ENCODE data around the gene GPR83. TPM values are rescaled to one million over a fixed set of nuclear protein-coding genes. Genes with fewer than 3 reads are reported as not detected.

Gene GPR83
- total RNA-seq, 1 donor from 2014 or later, result 0.05 TPM

DNA sequence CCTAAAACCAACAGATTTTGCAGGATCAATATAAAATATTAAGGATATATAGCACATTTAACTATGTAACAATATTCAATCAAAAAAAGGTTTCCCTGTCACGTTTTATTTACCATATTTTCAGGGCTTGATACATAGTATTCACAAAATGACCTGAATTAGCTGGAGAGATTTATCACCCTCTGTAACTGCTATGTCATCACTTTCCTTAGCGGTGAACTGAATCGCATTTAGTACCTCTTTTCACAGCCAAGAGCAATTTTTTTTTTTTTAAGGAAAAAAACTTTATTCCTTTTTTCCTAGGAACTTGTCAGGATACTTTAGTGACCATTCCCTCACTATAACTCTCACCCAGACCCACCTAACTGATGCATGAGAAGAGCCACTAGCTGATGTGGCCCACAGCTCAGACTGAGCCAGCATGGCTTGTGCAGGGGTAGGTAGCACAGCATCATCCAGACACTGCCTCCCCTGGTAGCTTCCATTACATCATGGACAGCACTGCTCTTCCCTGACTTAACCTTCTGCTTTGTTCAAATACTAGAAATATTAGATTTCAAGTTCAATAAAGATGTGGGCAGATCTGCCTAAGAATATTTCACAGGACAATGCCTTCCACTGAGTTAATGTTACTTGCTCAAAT lies 17.0 kb upstream of the GPR83 start:
- no peak overlapping the region for H3K27ac Mint-ChIP-seq (ENCODE audit: unreplicated experiment)
- no peaks in the 10 kb centered on the region for H3K27me3 Mint-ChIP-seq (ENCODE audit: low read depth)
- peaks cover 8% of the 10 kb centered on the region for H3K36me3 Mint-ChIP-seq (ENCODE audit: low read depth)
- H3K4me3 Mint-ChIP-seq (ENCODE audit: unreplicated experiment), result no peak overlapping the region
- TF ChIP-seq, protein P1, sequence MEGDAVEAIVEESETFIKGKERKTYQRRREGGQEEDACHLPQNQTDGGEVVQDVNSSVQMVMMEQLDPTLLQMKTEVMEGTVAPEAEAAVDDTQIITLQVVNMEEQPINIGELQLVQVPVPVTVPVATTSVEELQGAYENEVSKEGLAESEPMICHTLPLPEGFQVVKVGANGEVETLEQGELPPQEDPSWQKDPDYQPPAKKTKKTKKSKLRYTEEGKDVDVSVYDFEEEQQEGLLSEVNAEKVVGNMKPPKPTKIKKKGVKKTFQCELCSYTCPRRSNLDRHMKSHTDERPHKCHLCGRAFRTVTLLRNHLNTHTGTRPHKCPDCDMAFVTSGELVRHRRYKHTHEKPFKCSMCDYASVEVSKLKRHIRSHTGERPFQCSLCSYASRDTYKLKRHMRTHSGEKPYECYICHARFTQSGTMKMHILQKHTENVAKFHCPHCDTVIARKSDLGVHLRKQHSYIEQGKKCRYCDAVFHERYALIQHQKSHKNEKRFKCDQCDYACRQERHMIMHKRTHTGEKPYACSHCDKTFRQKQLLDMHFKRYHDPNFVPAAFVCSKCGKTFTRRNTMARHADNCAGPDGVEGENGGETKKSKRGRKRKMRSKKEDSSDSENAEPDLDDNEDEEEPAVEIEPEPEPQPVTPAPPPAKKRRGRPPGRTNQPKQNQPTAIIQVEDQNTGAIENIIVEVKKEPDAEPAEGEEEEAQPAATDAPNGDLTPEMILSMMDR (IDR thresholded peaks at IDR 0.05), result no peak
- DNase-seq (ENCODE audit: low spot score), result no peak
- no peaks in the 10 kb centered on the region for H3K9me3 Mint-ChIP-seq (ENCODE audit: low read depth)
- H3K4me1 Mint-ChIP-seq (ENCODE audit: low read depth), result no peaks in the 10 kb centered on the region

DNA sequence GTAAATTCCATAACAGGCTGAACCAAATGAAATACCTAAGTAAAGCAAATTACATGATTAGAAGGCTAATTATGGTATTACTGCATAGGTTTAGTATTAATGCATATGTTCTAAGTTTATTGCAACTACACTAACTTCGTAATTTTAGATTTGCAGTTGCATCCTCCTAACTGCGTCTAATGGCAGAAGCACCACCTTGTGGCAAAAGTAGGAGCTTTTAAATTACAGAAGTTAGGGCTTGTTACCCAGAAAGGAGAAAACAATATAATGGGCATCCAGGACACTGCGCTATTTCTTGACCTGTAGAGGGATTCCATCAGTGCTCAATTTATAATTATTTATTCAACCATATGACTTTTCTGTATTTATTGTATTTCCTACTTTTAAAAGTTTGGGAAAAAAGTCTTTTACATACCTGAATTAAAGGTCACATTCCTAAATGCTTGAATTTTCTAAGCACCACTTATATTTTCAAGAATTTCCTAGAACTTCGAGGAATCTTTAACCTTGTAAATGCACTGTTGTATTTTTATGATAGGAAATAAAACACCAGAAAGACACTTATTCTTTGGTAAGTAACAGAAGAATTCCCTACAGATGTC lies 16.3 kb upstream of the GPR83 start:
- Mint-ChIP-seq H3K4me3 (ENCODE audit: unreplicated experiment) (no peak overlapping the region), H3K4me1 (ENCODE audit: low read depth) (no peaks in the 10 kb centered on the region), H3K27me3 (ENCODE audit: low read depth) (no peaks in the 10 kb centered on the region), H3K27ac (ENCODE audit: unreplicated experiment) (no peak overlapping the region), H3K9me3 (ENCODE audit: low read depth) (no peaks in the 10 kb centered on the region), H3K36me3 (ENCODE audit: low read depth) (peaks cover 9% of the 10 kb centered on the region)
- no peak for DNase-seq (ENCODE audit: low spot score)
- TF ChIP-seq, protein P1 (IDR thresholded peaks at IDR 0.05), result peak; percentile 87

DNA sequence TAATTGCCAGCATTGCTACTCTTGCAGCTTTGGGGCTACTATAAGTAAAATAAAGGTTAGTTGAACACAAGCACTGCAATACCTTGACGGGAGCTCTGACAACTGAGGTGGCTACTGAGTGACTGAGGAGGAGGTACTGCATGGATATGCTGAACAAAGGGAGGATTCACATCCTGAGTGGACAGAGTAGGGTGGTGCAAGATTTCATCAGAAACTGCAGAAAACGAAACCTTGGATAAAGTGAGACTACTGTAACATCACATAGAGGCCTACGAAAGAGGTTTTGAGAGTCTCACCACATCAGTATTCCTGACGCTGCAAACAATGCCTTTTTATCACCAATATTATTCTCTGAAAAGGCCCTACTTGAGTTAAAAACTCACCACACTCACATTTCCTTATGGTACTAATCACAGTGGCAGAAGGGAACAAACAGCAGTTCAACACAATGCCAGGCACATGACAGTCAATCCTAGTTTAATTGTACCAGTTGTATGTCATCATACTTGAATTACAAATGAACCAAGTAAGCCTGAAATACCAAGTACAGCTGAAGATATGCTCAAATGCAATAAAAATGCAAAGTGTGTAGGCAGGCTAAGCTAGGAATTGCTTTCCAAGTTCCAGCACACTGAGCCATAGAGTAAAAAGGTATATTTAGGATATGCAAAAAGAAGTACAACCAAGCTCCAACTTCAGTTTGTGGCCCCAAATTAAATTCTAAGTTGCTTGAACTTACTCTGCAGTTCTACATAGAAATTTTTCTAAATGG lies 4.0 kb upstream of the GPR83 start:
- peaks cover 12% of the 10 kb centered on the region for H3K4me1 Mint-ChIP-seq (ENCODE audit: low read depth)
- H3K36me3 Mint-ChIP-seq (ENCODE audit: low read depth), result peaks cover 5% of the 10 kb centered on the region
- peaks cover 8% of the 10 kb centered on the region for H3K27me3 Mint-ChIP-seq (ENCODE audit: low read depth)
- peaks cover 23% of the 10 kb centered on the region for H3K9me3 Mint-ChIP-seq (ENCODE audit: low read depth)
- no peak for DNase-seq (ENCODE audit: low spot score)
- no peak overlapping the region for H3K4me3 Mint-ChIP-seq (ENCODE audit: unreplicated experiment)
- H3K27ac Mint-ChIP-seq (ENCODE audit: unreplicated experiment), result no peak overlapping the region
- TF ChIP-seq, protein P1 (IDR thresholded peaks at IDR 0.05), result no peak

DNA sequence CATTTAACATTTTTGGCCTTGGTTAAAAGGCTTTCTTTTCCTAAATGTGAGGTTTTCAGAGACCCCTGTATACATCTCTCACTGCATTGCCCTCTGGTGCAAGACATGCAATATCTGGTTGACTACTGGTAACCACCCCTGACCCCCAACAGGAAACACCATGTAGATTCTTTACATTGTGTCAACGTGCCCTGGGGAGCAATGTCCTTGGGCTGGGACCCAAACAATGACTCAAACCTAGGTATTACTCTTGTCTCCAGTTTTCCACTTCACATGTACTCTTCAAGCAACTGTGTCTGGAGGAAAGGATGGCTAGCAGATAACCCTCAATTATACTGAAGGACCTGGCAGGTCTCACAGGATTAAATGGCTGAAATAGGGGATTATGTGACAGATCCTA lies 1.1 kb upstream of the GPR83 start:
- H3K9me3 Mint-ChIP-seq (ENCODE audit: low read depth), result peaks cover 3% of the 10 kb centered on the region
- peaks cover 13% of the 10 kb centered on the region for H3K4me1 Mint-ChIP-seq (ENCODE audit: low read depth)
- peaks cover 28% of the 10 kb centered on the region for H3K27me3 Mint-ChIP-seq (ENCODE audit: low read depth)
- DNase-seq (ENCODE audit: low spot score), result no peak
- TF ChIP-seq, protein P1 (IDR thresholded peaks at IDR 0.05), result no peak
- H3K4me3 Mint-ChIP-seq (ENCODE audit: unreplicated experiment), result no peak overlapping the region
- no peak overlapping the region for H3K27ac Mint-ChIP-seq (ENCODE audit: unreplicated experiment)
- peaks cover 1% of the 10 kb centered on the region for H3K36me3 Mint-ChIP-seq (ENCODE audit: low read depth)

DNA sequence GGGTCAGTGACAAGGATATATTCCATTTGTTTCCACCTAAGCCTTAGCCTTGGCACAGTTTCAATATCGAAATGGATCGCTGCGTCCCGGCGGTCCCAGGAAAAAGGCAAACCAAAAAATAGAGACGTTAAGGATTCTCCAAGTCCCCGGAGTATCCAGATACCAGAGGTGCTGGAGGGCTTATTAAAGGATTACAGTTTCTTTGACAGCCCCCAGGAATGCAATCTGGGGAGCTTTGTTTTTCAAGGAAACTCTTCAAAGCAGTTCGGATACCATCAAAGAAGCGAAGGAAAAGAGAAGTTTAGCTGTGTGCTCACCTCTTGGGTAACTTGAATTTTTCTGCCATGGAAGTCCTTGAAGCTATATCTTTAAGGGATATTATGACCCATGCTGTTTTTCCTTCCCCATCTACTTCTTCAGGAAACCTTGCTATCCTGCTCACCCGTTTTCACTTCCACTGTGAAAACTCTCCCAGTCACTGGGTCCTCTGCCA lies 600 bp upstream of the GPR83 start:
- DNase-seq (ENCODE audit: low spot score), result no peak
- Mint-ChIP-seq H3K4me3 (ENCODE audit: unreplicated experiment) (peak overlapping the region; percentile 55), H3K36me3 (ENCODE audit: low read depth) (no peaks in the 10 kb centered on the region), H3K27ac (ENCODE audit: unreplicated experiment) (no peak overlapping the region), H3K9me3 (ENCODE audit: low read depth) (no peaks in the 10 kb centered on the region), H3K27me3 (ENCODE audit: low read depth) (peaks cover 28% of the 10 kb centered on the region), H3K4me1 (ENCODE audit: low read depth) (peaks cover 13% of the 10 kb centered on the region)
- TF ChIP-seq, protein P1 (IDR thresholded peaks at IDR 0.05), result no peak

All from chondrocyte (in vitro differentiated cells).